AG04449 (cell line): ENCODE results near the gene AK8.

ENCODE experiments used
- CTCF ChIA-PET: fragments of 350-600 bp; formaldehyde crosslinking; extraction: SDS; loops from one replicate; lab custom pipeline; 2021; ENCODE audit warnings: antibody characterized with exemption; lab: Yijun Ruan, JAX
- POLR2A ChIA-PET: fragments of 400-600, 350-600 bp; formaldehyde crosslinking; extraction: SDS; loops from one replicate; lab custom pipeline; 2020; ENCODE audit warnings: antibody characterized with exemption, inconsistent platforms; lab: Yijun Ruan, JAX
- DNase-seq: peaks from one replicate; pipeline ENCODE4 v3.0.0-alpha.2; 2010; ENCODE audit warnings: low read depth, low spot score
- H3K4me3 ChIP-seq: 2 replicates; pipeline ENCODE4 v1.5.1; 2011; ENCODE audit warnings: low read depth, mild to moderate bottlenecking, control low read depth, low read length
- CTCF ChIP-seq: IDR thresholded peaks from one replicate; pipeline ENCODE4 v1.5.1; 2011; ENCODE audit warnings: mild to moderate bottlenecking, moderate library complexity, low read length, control low read depth, inconsistent platforms; ENCODE audit not compliant: insufficient read depth; ENCODE audit errors: missing control alignments

AK8 gene

DNA sequence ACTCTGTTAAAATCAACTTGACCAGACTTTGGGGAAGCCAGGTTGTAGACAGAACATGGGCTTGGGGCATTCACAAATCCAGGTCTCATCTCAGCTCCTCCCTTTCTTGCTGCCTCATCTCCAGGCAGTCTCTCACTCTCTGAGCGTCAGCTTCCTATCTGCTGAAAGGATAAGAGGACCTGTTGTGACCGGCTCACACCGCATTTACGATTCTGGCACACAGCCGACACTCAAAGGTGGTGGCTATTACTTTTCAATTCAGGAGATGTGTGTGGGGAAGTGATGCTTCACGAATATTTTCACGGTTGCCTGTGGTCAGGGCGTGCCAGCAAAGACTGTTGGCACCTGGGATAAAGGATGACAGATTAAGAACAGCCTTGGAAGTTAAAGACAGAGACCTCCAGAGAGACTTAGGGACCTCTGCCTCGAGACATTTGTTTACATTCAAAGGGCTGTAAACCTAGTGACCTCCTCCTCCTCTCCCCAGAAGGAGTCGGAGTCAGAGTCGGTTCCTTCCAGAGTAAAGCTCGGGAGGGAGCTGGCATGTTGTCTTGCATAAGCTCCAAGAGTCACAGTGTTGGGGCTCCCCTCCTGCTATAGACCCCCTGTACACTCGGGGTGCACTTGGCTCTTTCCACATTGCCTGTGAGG, 83.2 kb downstream of the AK8 start:
- CTCF ChIA-PET: interaction anchor here (1.0 to 1.1 kb wide), 2 partner anchors 12 to 22 kb away, joined by 3 to 4 read pairs; no protein-coding TSS in a partner anchor
- POLR2A ChIA-PET: no interaction called here
- no peak overlapping the region for H3K4me3 ChIP-seq
- TF ChIP-seq CTCF: no peak
- no peak for DNase-seq

- no peak for TF ChIP-seq CTCF
- DNase-seq: no peak
- CTCF ChIA-PET: interaction anchor here (1.1 kb wide), 1 partner anchor 13 kb away, joined by 4 read pairs; no protein-coding TSS in a partner anchor
- POLR2A ChIA-PET: no interaction called here
- no peak overlapping the region for H3K4me3 ChIP-seq
These were observed 84.2 kb downstream of the AK8 start for GRCh38 chr9:132793606-132794580.

- no peak overlapping the region for H3K4me3 ChIP-seq
- ChIA-PET CTCF (interaction anchor here (1.7 kb wide), 1 partner anchor 285 kb away, joined by 7 read pairs; no protein-coding TSS in a partner anchor), POLR2A (no interaction called here)
- no peak for TF ChIP-seq CTCF
- no peak for DNase-seq
These were observed 85.5 kb downstream of the AK8 start for GRCh38 chr9:132792547-132792946.

- no peak overlapping the region for H3K4me3 ChIP-seq
- ChIA-PET CTCF (interaction anchor here (0.7 to 1.7 kb wide), 2 partner anchors 9 to 284 kb away, joined by 3 to 7 read pairs; no protein-coding TSS in a partner anchor), POLR2A (no interaction called here)
- DNase-seq: no peak
- TF ChIP-seq CTCF: no peak
These were observed 86.3 kb downstream of the AK8 start for GRCh38 chr9:132791699-132792240.

DNA sequence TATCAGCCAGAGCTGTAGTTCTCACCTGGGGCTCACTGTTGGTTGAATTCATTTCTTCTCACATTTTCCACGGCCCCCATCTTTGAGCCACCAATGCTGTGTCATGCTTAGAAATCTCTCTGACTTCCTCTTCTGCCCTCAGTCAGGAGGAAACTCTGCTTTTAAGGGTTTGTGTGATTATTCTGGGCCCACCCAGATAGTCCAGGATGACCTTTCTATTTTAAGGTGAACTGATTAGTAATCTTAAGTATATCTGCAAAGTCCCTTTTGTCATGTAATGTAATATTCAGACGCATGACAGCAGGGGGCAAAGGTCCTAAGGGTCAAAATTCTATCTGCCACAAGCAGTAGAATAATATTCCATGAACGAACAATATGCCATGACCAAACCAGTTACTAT, 88.4 kb downstream of the AK8 start:
- ChIA-PET CTCF (no interaction called here), POLR2A (no interaction called here)
- no peak overlapping the region for H3K4me3 ChIP-seq
- no peak for TF ChIP-seq CTCF
- no peak for DNase-seq
